Heart right ventricle (tissue), 16 donors: ENCODE data around the gene GAST. TPM values are rescaled to one million over a fixed set of nuclear protein-coding genes. Genes with fewer than 3 reads are reported as not detected.

Experiments used
- ATAC-seq, 8 donors: fragments of 200-7000 bp; cut with Tn5 transposase; one replicate each; pipeline ENCODE4 v1.9.1; 2020; ENCODE audit warnings: mild to moderate bottlenecking in 8 of 8, moderate library complexity in 8 of 8, moderate number of reproducible peaks in 1 of 8
- DNase-seq, 2 donors: peaks; one replicate each; pipeline ENCODE4 v3.0.0-alpha.2; 2020
- H3K27ac ChIP-seq, 10 donors: fragments of 200-600 bp; sonication (generic) in 2 of 10; one replicate each; pipeline versions ENCODE4 v1.5.0 to v1.8.0; 2020 to 2022; ENCODE audit warnings: mild to moderate bottlenecking in 3 of 10
- H3K27me3 ChIP-seq, 7 donors: fragments of 200-600 bp; one replicate each; pipeline ENCODE4 v1.8.0; 2021 to 2022; ENCODE audit warnings: mild to moderate bottlenecking in 2 of 7
- H3K36me3 ChIP-seq, 9 donors: fragments of 200-600 bp; sonication (generic) in 1 of 9; one replicate each; pipeline versions ENCODE4 v1.5.0 to v1.8.0; 2020 to 2022; ENCODE audit warnings: mild to moderate bottlenecking in 2 of 9
- H3K4me1 ChIP-seq, 9 donors: fragments of 200-600 bp; sonication (generic) in 1 of 9; one replicate each; pipeline versions ENCODE4 v1.5.0 to v1.8.0; 2020 to 2022; ENCODE audit warnings: mild to moderate bottlenecking in 4 of 9
- H3K4me3 ChIP-seq, 10 donors: fragments of 200-600 bp; sonication (generic) in 2 of 10; one replicate each; pipeline versions ENCODE4 v1.5.0 to v1.8.0; 2020 to 2022; ENCODE audit warnings: mild to moderate bottlenecking in 7 of 10, moderate library complexity in 2 of 10
- H3K9me3 ChIP-seq, 11 donors: fragments of 200-600 bp in 10 of 11; sonication (generic) in 2 of 11; one replicate each; pipeline versions ENCODE4 v1.5.0 to v1.8.0; 2013 to 2022; ENCODE audit warnings: mild to moderate bottlenecking in 2 of 11, control low read depth in 1 of 11, moderate library complexity in 1 of 11
- CTCF ChIP-seq, 9 donors: fragments of 200-600 bp; sonication (generic) in 2 of 9; IDR thresholded peaks; one replicate each; pipeline versions ENCODE4 v1.5.0 to v1.8.0; 2021 to 2022; ENCODE audit warnings: antibody characterized with exemption in 9 of 9, mild to moderate bottlenecking in 5 of 9, moderate library complexity in 1 of 9
- WGBS, 2 donors: extraction: QIAGEN DNeasy Blood & Tissue Kit; methylation state at CpG; one replicate each; pipeline ENCODE4 v1.1.7; 2013; ENCODE audit warnings: inconsistent platforms in 1 of 2; 5-methylcytosine and 5-hydroxymethylcytosine counted together
- intact Hi-C, 10 donors: fragments of 100-400 bp; cut with DNase I; formaldehyde crosslinking; loops; one replicate each; pipeline versions ENCODE4 v1.11.1 to v1.14.2; 2022
- polyA plus RNA-seq, 2 donors: library from polyadenylated mRNA; stranded (reverse); fragments of 200-250 nt; gene quantifications; one replicate each; pipeline ENCODE4 v1.2.3, GENCODE V29; 2013
- total RNA-seq, 10 donors: library from RNA; stranded (reverse); fragmentation: NEBNext Ultra II Directional in 3 of 10; extraction: Animal tissue kit (Norgen Biotek cat#: 25700) in 3 of 10; gene quantifications; one replicate each; pipeline versions ENCODE4 v1.2.1 to v1.2.4, GENCODE V29; 2021 to 2023
- donor health status: Arrhythmogenic right ventricular cardiomyopathy.
- donor health status: ischemic (EF 13 %, LVEDD 7.1; RV severe dilation, severe dysfunction).
- donor health status: healthy with polysubstance abuse.
- donor health status: DM: no; HTN: yes; CAD: no.
- donor health status: DM: no; HTN: no; CAD: no.
- donor health status: ischemic (EF 25% LVEDD 6.9; RV normal size, moderate dysfunction).
- donor health status: ischemic (EF 25% LVEDD 5.7; RV mildly dilated, moderate dysfunction).
- donor health status: healthy.
- donor health status: DM: yes; HTN: yes; CAD: no.
- donor health status: Ischemic cardiomyopathy.
- donor health status: ischemic (EF 35%, LVEDD 5.7; RV mildly dilated, moderate dysfunction).
- donor health status: nonischemic (EF 11% LVEDD 7.7; RV severe dilation, severe dysfunction).
- donor health status: DM: yes; HTN: yes; CAD: no.
- donor health status: PGD.
- donor health status: ischemic (EF 29% LVEDD 5.4; RV normal size, mild dysfunction).
- donor health status: nonischemic (EF 23%, LVEDD 6.1; RV moderate dilation, normal function).

GAST gene
- total and polyA plus RNA-seq, 12 donors = not detected

GRCh38 chr17:41730479-41730878 lies 18.3 kb downstream of the GAST start:
- H3K4me3 ChIP-seq = no peak overlapping the region
- H3K27me3 ChIP-seq = peaks cover 14 to 54% (median 44%) of the 10 kb centered on the region in 7 donors
- no peaks in the 10 kb centered on the region for H3K9me3 ChIP-seq
- no peak for TF ChIP-seq CTCF (IDR thresholded peaks at IDR 0.05)
- H3K36me3 ChIP-seq = no peaks in the 10 kb centered on the region
- intact Hi-C loops = loop anchor here in 1 of 10 donors (10.0 kb wide), 1 partner anchor 234 kb away; the partner anchor contains the start of gene CNP
- 46 to 59% methylated on average over 4 of the region's 4 CpGs for WGBS, 2 donors
- H3K27ac ChIP-seq = no peak overlapping the region
- peaks cover 7 to 23% (median 17%) of the 10 kb centered on the region in 9 donors for H3K4me1 ChIP-seq
- ATAC-seq (no peak), DNase-seq (no peak)

- intact Hi-C loops = loop anchor here in 1 of 10 donors (10.0 kb wide), 1 partner anchor 233 kb away; the partner anchor contains the start of gene CNP
- no peak for TF ChIP-seq CTCF (IDR thresholded peaks at IDR 0.05)
- ATAC-seq (no peak), DNase-seq (no peak)
- no peak overlapping the region for H3K27ac ChIP-seq
- peaks cover 7 to 23% (median 17%) of the 10 kb centered on the region in 9 donors for H3K4me1 ChIP-seq
- H3K36me3 ChIP-seq = no peaks in the 10 kb centered on the region
- no peaks in the 10 kb centered on the region for H3K9me3 ChIP-seq
- WGBS, 2 donors = 48 to 65% methylated on average over 2 to 3 of the region's 3 CpGs
- no peak overlapping the region for H3K4me3 ChIP-seq
- H3K27me3 ChIP-seq = peaks cover 19 to 67% (median 58%) of the 10 kb centered on the region in 7 donors
Measured at GRCh38 chr17:41731836-41732235, 19.7 kb downstream of the GAST start.

GRCh38 chr17:41733348-41734138 lies 21.4 kb downstream of the GAST start:
- H3K27me3 ChIP-seq = peaks cover 19 to 78% (median 68%) of the 10 kb centered on the region in 7 donors
- H3K9me3 ChIP-seq = no peaks in the 10 kb centered on the region
- no peak for ATAC-seq
- peaks cover 7 to 31% (median 22%) of the 10 kb centered on the region in 9 donors for H3K4me1 ChIP-seq
- TF ChIP-seq CTCF (IDR thresholded peaks at IDR 0.05) = no peak
- peak overlapping the region in 9 of 10 donors; percentile 19 to 57 (median 51) for H3K4me3 ChIP-seq
- 10 to 11% methylated on average over 40 of the region's 40 CpGs for WGBS, 2 donors
- H3K36me3 ChIP-seq = no peaks in the 10 kb centered on the region
- DNase-seq = no peak
- no peak overlapping the region for H3K27ac ChIP-seq
- intact Hi-C loops = loop anchor here in 1 of 10 donors (10.0 kb wide), 1 partner anchor 231 kb away; the partner anchor contains the start of gene CNP

GRCh38 chr17:41734139-41734948 lies 22.2 kb downstream of the GAST start, which contains the start of gene HAP1:
Gene HAP1 (minus strand): TSS chr17:41734643. CDS start chr17:41734634, 9 bp downstream.
- no peaks in the 10 kb centered on the region for H3K36me3 ChIP-seq
- TF ChIP-seq CTCF (IDR thresholded peaks at IDR 0.05) = no peak
- no peaks in the 10 kb centered on the region for H3K9me3 ChIP-seq
- peak in 5 of 8 donors; percentile 7 to 31 (median 16) for ATAC-seq
- WGBS, 2 donors = 0 to 1% methylated on average over 77 of the region's 77 CpGs
- H3K4me3 ChIP-seq = peak within 1 kb of the TSS; percentile 8 to 57 (median 50)
- H3K27ac ChIP-seq = no peak within 1 kb of the TSS
- DNase-seq = no peak
- intact Hi-C loops = loop anchor here in 1 of 10 donors (10.0 kb wide), 1 partner anchor 230 kb away; the partner anchor contains the start of gene CNP
- H3K27me3 ChIP-seq = peaks cover 19 to 78% (median 68%) of the 10 kb centered on the region in 7 donors
- peaks cover 7 to 31% (median 22%) of the 10 kb centered on the region in 9 donors for H3K4me1 ChIP-seq
